ENCODE data around the gene TBC1D2.

DNA sequence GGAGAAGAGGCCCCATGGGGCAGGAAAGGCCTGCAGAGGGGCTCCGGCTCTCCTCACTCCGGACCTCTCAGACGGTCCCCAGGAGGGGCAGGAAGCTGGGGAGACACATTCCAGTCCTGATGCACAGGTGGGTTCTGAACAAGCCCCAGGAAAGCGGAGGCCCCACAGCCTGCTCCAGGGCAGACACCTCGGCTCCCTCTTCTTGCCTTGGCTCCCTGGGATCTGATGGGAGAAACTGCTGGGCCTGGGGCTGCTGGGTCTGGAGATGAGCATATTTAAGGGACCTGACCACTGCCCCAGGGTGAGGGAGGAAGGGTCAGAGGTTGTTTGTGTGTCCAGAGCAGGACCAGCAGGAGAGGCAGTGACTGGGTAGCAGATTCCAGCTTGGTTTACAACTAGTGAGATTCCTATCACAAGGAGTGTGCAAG lies 64.3 kb downstream of the TBC1D2 start:
- TF ChIP-seq, protein P1, sequence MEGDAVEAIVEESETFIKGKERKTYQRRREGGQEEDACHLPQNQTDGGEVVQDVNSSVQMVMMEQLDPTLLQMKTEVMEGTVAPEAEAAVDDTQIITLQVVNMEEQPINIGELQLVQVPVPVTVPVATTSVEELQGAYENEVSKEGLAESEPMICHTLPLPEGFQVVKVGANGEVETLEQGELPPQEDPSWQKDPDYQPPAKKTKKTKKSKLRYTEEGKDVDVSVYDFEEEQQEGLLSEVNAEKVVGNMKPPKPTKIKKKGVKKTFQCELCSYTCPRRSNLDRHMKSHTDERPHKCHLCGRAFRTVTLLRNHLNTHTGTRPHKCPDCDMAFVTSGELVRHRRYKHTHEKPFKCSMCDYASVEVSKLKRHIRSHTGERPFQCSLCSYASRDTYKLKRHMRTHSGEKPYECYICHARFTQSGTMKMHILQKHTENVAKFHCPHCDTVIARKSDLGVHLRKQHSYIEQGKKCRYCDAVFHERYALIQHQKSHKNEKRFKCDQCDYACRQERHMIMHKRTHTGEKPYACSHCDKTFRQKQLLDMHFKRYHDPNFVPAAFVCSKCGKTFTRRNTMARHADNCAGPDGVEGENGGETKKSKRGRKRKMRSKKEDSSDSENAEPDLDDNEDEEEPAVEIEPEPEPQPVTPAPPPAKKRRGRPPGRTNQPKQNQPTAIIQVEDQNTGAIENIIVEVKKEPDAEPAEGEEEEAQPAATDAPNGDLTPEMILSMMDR (IDR thresholded peaks at IDR 0.05; ENCODE audit: insufficient read depth, low read length, poor library complexity, severe bottlenecking) = no peak
- TF ChIP-seq EZH2phosphoT487 (conservative IDR thresholded peaks at IDR 0.05; ENCODE audit: low read length) = no peak

Measured in SU-DHL-6 (cell line).